Cardiac muscle cell (in vitro differentiated cells and primary cell): ENCODE data around the gene FARS2. TPM values are rescaled to one million over a fixed set of nuclear protein-coding genes. Genes with fewer than 3 reads are reported as not detected.
"Not testable (repeated sequence)": the region's sequence is repeated elsewhere in the genome, so short reads cannot be mapped to it uniquely, and the experiment has no call there.

Experiments
- DNase-seq, 2 donors: peaks; one replicate each; pipeline versions ENCODE4 v3.0.0 to v3.0.0-alpha.2; 2010 to 2017; ENCODE audit warnings: low read depth in 1 of 2, low spot score in 1 of 2
- H3K27ac ChIP-seq: fragments of 200-600 bp; sonication (generic); 2 replicates; pipeline ENCODE4 v1.5.1; 2016
- H3K27me3 ChIP-seq: fragments of 200-600 bp; sonication (generic); 2 replicates; pipeline ENCODE4 v1.6.0; 2016; ENCODE audit warnings: control low read depth
- H3K36me3 ChIP-seq: fragments of 200-600 bp; sonication (generic); 2 replicates; pipeline ENCODE4 v1.5.1; 2016; ENCODE audit warnings: control low read depth
- H3K4me1 ChIP-seq: fragments of 200-600 bp; sonication (generic); 2 replicates; pipeline ENCODE4 v1.8.1; 2017; ENCODE audit warnings: low read depth, mild to moderate bottlenecking, mixed run types
- H3K4me3 ChIP-seq: fragments of 200-600 bp; sonication (generic); 2 replicates; pipeline ENCODE4 v1.5.1; 2016; ENCODE audit warnings: mild to moderate bottlenecking
- H3K9me3 ChIP-seq: fragments of 200-600 bp; sonication (generic); 2 replicates; pipeline ENCODE4 v1.5.1; 2017; ENCODE audit warnings: low read depth, mild to moderate bottlenecking, control low read depth
- CTCF ChIP-seq: IDR thresholded peaks from 2 replicates; pipeline ENCODE4 v1.5.1; 2012; ENCODE audit warnings: low read depth, mild to moderate bottlenecking, low read length
- polyA plus RNA-seq: library from polyadenylated mRNA; unstranded; fragments of >200 nt; fragmentation: Nextera tagmentation; extraction: Ambion mirVana; gene quantifications from 2 replicates; pipeline ENCODE4 v1.2.1, GENCODE V29; 2016
- total RNA-seq: library from RNA; depleted of rRNA; stranded (reverse); fragments of >200 nt; gene quantifications from 2 replicates; pipeline ENCODE4 v1.2.3, GENCODE V29; 2016

Gene FARS2
- total and polyA plus RNA-seq, 2 experiments from 2014 or later, result 12.4 to 22.5 TPM

- Histone ChIP-seq H3K27me3 (no peaks in the 10 kb centered on the region), H3K4me1 (no peaks in the 10 kb centered on the region), H3K36me3 (no peaks in the 10 kb centered on the region), H3K9me3 (no peaks in the 10 kb centered on the region), H3K4me3 (no peak overlapping the region), H3K27ac (no peak overlapping the region)
- DNase-seq, result no peak
- TF ChIP-seq CTCF, result no peak
Measured at GRCh38 chr6:5782783-5783547, 521.7 kb downstream of the FARS2 start.

- DNase-seq, result no peak
- no peak for TF ChIP-seq CTCF
- no peaks in the 10 kb centered on the region for H3K4me1 ChIP-seq
- no peak overlapping the region for H3K4me3 ChIP-seq
- no peaks in the 10 kb centered on the region for H3K36me3 ChIP-seq
- no peak overlapping the region for H3K27ac ChIP-seq
- H3K9me3 ChIP-seq, result no peaks in the 10 kb centered on the region
- no peaks in the 10 kb centered on the region for H3K27me3 ChIP-seq
Measured at GRCh38 chr6:5783584-5784089, 522.3 kb downstream of the FARS2 start.

- Histone ChIP-seq H3K4me1 (no peaks in the 10 kb centered on the region), H3K36me3 (no peaks in the 10 kb centered on the region), H3K4me3 (no peak overlapping the region), H3K9me3 (no peaks in the 10 kb centered on the region), H3K27ac (no peak overlapping the region), H3K27me3 (no peaks in the 10 kb centered on the region)
- DNase-seq, result no peak
- no peak for TF ChIP-seq CTCF
Measured at GRCh38 chr6:5785249-5785648, 523.9 kb downstream of the FARS2 start.

- H3K27ac ChIP-seq, result no peak overlapping the region
- peak in 1 of 2 donors; percentile 11 for DNase-seq
- H3K27me3 ChIP-seq, result no peaks in the 10 kb centered on the region
- no peak for TF ChIP-seq CTCF
- H3K36me3 ChIP-seq, result no peaks in the 10 kb centered on the region
- no peak overlapping the region for H3K4me3 ChIP-seq
- no peaks in the 10 kb centered on the region for H3K4me1 ChIP-seq
- H3K9me3 ChIP-seq, result no peaks in the 10 kb centered on the region
Measured at GRCh38 chr6:5786321-5786968, 525.1 kb downstream of the FARS2 start.

- no peak overlapping the region for H3K4me3 ChIP-seq
- no peak for TF ChIP-seq CTCF
- H3K36me3 ChIP-seq, result no peaks in the 10 kb centered on the region
- H3K27ac ChIP-seq, result no peak overlapping the region
- H3K4me1 ChIP-seq, result no peaks in the 10 kb centered on the region
- H3K27me3 ChIP-seq, result no peaks in the 10 kb centered on the region
- no peak for DNase-seq
- H3K9me3 ChIP-seq, result no peaks in the 10 kb centered on the region
Measured at GRCh38 chr6:5786969-5787720, 525.8 kb downstream of the FARS2 start.

- H3K36me3 ChIP-seq, H3K27me3 ChIP-seq, H3K4me3 ChIP-seq, DNase-seq, H3K9me3 ChIP-seq, H3K4me1 ChIP-seq, H3K27ac ChIP-seq: not testable (repeated sequence)
Measured at GRCh38 chr6:5789426-5789825, 528.1 kb downstream of the FARS2 start.

- not testable (repeated sequence) for H3K4me1 ChIP-seq, H3K27ac ChIP-seq, DNase-seq, H3K36me3 ChIP-seq, H3K9me3 ChIP-seq, H3K4me3 ChIP-seq, H3K27me3 ChIP-seq
Measured at GRCh38 chr6:5796555-5796954, 535.2 kb downstream of the FARS2 start.

GRCh38 chr6:5806406-5806805 is 545.1 kb downstream of the FARS2 start:
- H3K4me1 ChIP-seq, H3K27ac ChIP-seq, H3K9me3 ChIP-seq, H3K4me3 ChIP-seq, H3K36me3 ChIP-seq, DNase-seq, H3K27me3 ChIP-seq: not testable (repeated sequence)
